ENCODE data around the gene KIFAP3. TPM values are rescaled to one million over a fixed set of nuclear protein-coding genes. Genes with fewer than 3 reads are reported as not detected.
"Not testable (repeated sequence)": the region's sequence is repeated elsewhere in the genome, so short reads cannot be mapped to it uniquely, and the experiment has no call there.

The KIFAP3 gene
- total RNA-seq, 1 donor from 2014 or later: 7.7 TPM

GRCh38 chr1:169921080-169921479 lies 153.4 kb downstream of the KIFAP3 start:
- H3K9ac ChIP-seq: no peak overlapping the region
- H3K27me3 ChIP-seq: no peaks in the 10 kb centered on the region
- H3K4me2 ChIP-seq: no peak overlapping the region
- no peak for DNase-seq (ENCODE audit: low spot score)
- no peaks in the 10 kb centered on the region for H3K36me3 ChIP-seq
- Mint-ChIP-seq H3K27ac (no peak overlapping the region), H3K36me3 (no peaks in the 10 kb centered on the region), H3K4me3 (no peak overlapping the region), H3K4me1 (no peaks in the 10 kb centered on the region), H3K27me3 (ENCODE audit: insufficient read depth, low read depth) (peaks cover 2% of the 10 kb centered on the region), H3K9me3 (no peaks in the 10 kb centered on the region)
- no peaks in the 10 kb centered on the region for H3K4me1 ChIP-seq
- H3K9me3 ChIP-seq (ENCODE audit: low read depth): no peaks in the 10 kb centered on the region
- no peaks in the 10 kb centered on the region for H3K79me2 ChIP-seq (ENCODE audit: low read depth)
- TF ChIP-seq, protein P1, sequence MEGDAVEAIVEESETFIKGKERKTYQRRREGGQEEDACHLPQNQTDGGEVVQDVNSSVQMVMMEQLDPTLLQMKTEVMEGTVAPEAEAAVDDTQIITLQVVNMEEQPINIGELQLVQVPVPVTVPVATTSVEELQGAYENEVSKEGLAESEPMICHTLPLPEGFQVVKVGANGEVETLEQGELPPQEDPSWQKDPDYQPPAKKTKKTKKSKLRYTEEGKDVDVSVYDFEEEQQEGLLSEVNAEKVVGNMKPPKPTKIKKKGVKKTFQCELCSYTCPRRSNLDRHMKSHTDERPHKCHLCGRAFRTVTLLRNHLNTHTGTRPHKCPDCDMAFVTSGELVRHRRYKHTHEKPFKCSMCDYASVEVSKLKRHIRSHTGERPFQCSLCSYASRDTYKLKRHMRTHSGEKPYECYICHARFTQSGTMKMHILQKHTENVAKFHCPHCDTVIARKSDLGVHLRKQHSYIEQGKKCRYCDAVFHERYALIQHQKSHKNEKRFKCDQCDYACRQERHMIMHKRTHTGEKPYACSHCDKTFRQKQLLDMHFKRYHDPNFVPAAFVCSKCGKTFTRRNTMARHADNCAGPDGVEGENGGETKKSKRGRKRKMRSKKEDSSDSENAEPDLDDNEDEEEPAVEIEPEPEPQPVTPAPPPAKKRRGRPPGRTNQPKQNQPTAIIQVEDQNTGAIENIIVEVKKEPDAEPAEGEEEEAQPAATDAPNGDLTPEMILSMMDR (IDR thresholded peaks at IDR 0.05): no peak
- H3K4me3 ChIP-seq: no peak overlapping the region
- H2AFZ ChIP-seq (replicated peaks): no peak overlapping the region
- no peaks in the 10 kb centered on the region for H3F3A ChIP-seq (ENCODE audit: low read depth)
- no peaks in the 10 kb centered on the region for H4K20me1 ChIP-seq (ENCODE audit: low read depth)
- no peak overlapping the region for H3K27ac ChIP-seq

GRCh38 chr1:169918927-169919326 lies 155.6 kb downstream of the KIFAP3 start:
- Histone ChIP-seq H3K9me3 (ENCODE audit: low read depth) (no peaks in the 10 kb centered on the region), H3K4me1 (no peaks in the 10 kb centered on the region), H3K4me2 (no peak overlapping the region), H3K36me3 (no peaks in the 10 kb centered on the region), H4K20me1 (ENCODE audit: low read depth) (no peaks in the 10 kb centered on the region), H3K79me2 (ENCODE audit: low read depth) (no peaks in the 10 kb centered on the region), H2AFZ (replicated peaks) (no peak overlapping the region), H3K4me3 (no peak overlapping the region), H3K27me3 (no peaks in the 10 kb centered on the region), H3F3A (ENCODE audit: low read depth) (no peaks in the 10 kb centered on the region), H3K9ac (no peak overlapping the region), H3K27ac (no peak overlapping the region)
- Mint-ChIP-seq H3K9me3 (no peaks in the 10 kb centered on the region), H3K36me3 (no peaks in the 10 kb centered on the region), H3K27ac (no peak overlapping the region), H3K4me1 (no peaks in the 10 kb centered on the region), H3K4me3 (no peak overlapping the region), H3K27me3 (ENCODE audit: insufficient read depth, low read depth) (peaks cover 2% of the 10 kb centered on the region)
- DNase-seq (ENCODE audit: low spot score): no peak
- no peak for TF ChIP-seq EZH2phosphoT487 (IDR thresholded peaks at IDR 0.05)
- no peak for TF ChIP-seq EZH2 (IDR thresholded peaks at IDR 0.05)
- TF ChIP-seq, protein P1 (IDR thresholded peaks at IDR 0.05): no peak

DNA sequence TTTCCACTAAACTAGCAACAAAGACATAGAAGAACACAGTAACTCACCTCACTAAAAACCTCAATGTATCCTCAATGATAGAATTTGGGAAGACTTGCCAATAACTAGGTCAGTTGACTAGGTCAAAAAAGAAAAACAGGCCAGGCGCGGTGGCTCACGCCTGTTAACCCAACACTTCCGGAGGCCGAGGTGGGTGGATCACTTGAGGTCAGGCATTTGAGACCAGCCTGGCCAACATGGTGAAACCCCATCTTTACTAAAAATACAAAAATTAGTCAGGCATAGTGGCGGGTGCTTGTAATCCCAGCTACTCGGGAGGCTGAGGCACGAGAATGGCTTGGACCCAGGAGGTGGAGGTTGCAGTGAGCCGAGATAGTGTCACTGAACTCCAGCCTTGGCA lies 156.3 kb downstream of the KIFAP3 start:
- H3K27me3 Mint-ChIP-seq (ENCODE audit: insufficient read depth, low read depth); DNase-seq (ENCODE audit: low spot score); H3F3A ChIP-seq (ENCODE audit: low read depth); H3K27ac Mint-ChIP-seq; H3K9me3 Mint-ChIP-seq; H3K27ac ChIP-seq; H3K9ac ChIP-seq; H3K27me3 ChIP-seq; H3K36me3 Mint-ChIP-seq; H3K36me3 ChIP-seq; H3K4me3 ChIP-seq; H4K20me1 ChIP-seq (ENCODE audit: low read depth); H3K4me2 ChIP-seq; H3K9me3 ChIP-seq (ENCODE audit: low read depth); H2AFZ ChIP-seq (replicated peaks); H3K79me2 ChIP-seq (ENCODE audit: low read depth); H3K4me3 Mint-ChIP-seq; H3K4me1 Mint-ChIP-seq; H3K4me1 ChIP-seq: not testable (repeated sequence)

GRCh38 chr1:169915150-169915549 lies 159.3 kb downstream of the KIFAP3 start:
- H4K20me1 ChIP-seq (ENCODE audit: low read depth): no peaks in the 10 kb centered on the region
- no peak overlapping the region for H3K4me3 ChIP-seq
- no peak for DNase-seq (ENCODE audit: low spot score)
- no peak overlapping the region for H3K9ac ChIP-seq
- no peaks in the 10 kb centered on the region for H3K4me1 ChIP-seq
- no peaks in the 10 kb centered on the region for H3K79me2 ChIP-seq (ENCODE audit: low read depth)
- Mint-ChIP-seq H3K27ac (no peak overlapping the region), H3K4me1 (no peaks in the 10 kb centered on the region), H3K27me3 (ENCODE audit: insufficient read depth, low read depth) (peaks cover 3% of the 10 kb centered on the region), H3K36me3 (no peaks in the 10 kb centered on the region), H3K4me3 (no peak overlapping the region), H3K9me3 (no peaks in the 10 kb centered on the region)
- no peak overlapping the region for H3K4me2 ChIP-seq
- no peaks in the 10 kb centered on the region for H3F3A ChIP-seq (ENCODE audit: low read depth)
- no peak overlapping the region for H3K27ac ChIP-seq
- H3K36me3 ChIP-seq: no peaks in the 10 kb centered on the region
- no peak overlapping the region for H2AFZ ChIP-seq (replicated peaks)
- no peaks in the 10 kb centered on the region for H3K9me3 ChIP-seq (ENCODE audit: low read depth)
- H3K27me3 ChIP-seq: no peaks in the 10 kb centered on the region
- TF ChIP-seq, protein P1 (IDR thresholded peaks at IDR 0.05): no peak
- TF ChIP-seq EZH2 (IDR thresholded peaks at IDR 0.05): no peak
- TF ChIP-seq EZH2phosphoT487 (IDR thresholded peaks at IDR 0.05): no peak

All from neural progenitor cell (in vitro differentiated cells).